Inflammatory macrophage (primary cell): ENCODE measurements around the gene FAP.
A peak's percentile ranks its signal among the peaks of the same experiment; 100 is the strongest.

Experiments used
- DNase-seq, 2 donors: peaks; one replicate each; pipeline ENCODE4 v3.0.0-alpha.2; 2020 to 2022

The FAP gene

DNA sequence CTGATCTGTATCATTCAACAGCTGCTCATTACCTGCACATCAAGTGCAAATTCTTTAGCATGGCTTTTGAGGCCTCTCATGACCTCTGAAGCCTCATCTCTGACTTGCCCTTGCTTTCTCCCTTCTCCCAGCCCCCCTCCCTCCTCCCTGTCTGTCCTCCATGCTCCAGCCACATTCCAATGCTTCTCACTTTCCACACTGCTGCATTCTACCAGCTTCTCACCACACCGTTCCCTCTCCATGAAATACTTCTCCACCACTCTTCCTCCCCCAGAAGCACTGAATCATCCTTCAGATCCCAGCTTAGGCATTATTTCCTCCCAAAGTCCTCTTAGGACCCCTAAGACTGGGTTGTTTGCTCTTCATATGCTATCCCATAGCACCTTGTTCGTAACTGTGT is 118.1 kb downstream of the FAP start:
- DNase-seq = no peak

DNA sequence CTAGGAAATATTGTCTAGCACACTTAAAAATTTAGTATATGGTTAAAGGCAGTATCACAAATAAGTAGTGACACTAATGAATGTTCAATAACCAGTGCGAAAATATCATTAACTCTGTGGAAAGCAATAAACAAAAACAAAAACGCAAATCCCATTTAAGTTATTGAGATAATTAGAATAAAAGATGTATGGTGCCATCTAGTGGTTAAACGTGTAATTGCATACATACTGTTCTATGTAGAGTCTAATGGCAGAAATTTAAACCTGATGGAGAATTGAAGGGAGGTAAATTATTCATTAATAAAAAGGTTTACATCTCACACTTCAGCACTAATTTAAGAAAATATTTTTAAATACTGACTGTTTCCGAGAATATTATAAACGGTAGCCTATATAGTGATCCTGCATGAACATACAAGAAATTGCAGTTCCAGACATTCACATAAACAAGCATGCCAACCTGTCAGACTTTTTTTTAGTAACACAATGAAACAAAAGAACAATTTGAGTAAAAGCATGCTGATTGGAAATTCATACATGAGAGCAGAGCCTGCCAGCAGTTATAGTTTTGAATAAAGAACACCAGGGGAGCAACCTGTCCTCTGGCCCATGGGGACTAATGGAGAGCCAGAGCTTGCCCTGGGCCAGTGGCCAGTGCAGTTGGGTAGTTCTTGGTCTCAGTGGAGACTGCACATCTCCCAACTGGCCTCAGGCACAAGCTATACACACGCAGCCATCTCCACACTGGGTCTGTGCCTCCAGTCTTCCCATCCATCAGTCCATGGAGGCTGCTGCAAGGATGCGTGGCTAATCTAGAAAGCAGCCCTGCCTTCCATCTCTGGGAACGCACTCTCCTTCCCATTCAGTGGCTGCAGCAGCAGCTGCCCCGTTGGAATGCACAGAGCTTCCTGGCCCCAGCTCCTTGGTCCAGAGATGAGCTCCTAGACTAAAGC is 119.2 kb downstream of the FAP start:
- DNase-seq = peak in 1 of 2 donors; percentile 85
